Loucy (cell line): ENCODE results near the gene APOBEC3F.
"Not testable (repeated sequence)": the region's sequence is repeated elsewhere in the genome, so short reads cannot be mapped to it uniquely, and the experiment has no call there.

Source experiments
- H2AFZ ChIP-seq: fragments of 200-600 bp; sonication (generic); 2 replicates; pipeline ENCODE4 v1.6.0; 2016; ENCODE audit warnings: antibody characterized with exemption, mild to moderate bottlenecking, low read length, moderate library complexity
- H3F3A ChIP-seq: fragments of 200-600 bp; 2 replicates; pipeline ENCODE4 v1.6.0; 2016; ENCODE audit warnings: antibody characterized with exemption, low read depth, mild to moderate bottlenecking
- H3K27me3 ChIP-seq: fragments of 200-600 bp; sonication (generic); 2 replicates; pipeline ENCODE4 v1.6.1; 2014; ENCODE audit warnings: low read length, mild to moderate bottlenecking; ENCODE audit not compliant: insufficient read depth, poor library complexity, severe bottlenecking
- H3K36me3 ChIP-seq: fragments of 200-600 bp; sonication (generic); 2 replicates; pipeline ENCODE4 v1.6.1; 2016; ENCODE audit warnings: low read length; ENCODE audit not compliant: insufficient read depth
- H3K4me1 ChIP-seq: fragments of 200-600 bp; sonication (generic); 2 replicates; pipeline ENCODE4 v1.5.1; 2014; ENCODE audit warnings: low read length, mild to moderate bottlenecking; ENCODE audit not compliant: insufficient read depth, poor library complexity, severe bottlenecking
- H3K4me2 ChIP-seq: fragments of 200-600 bp; sonication (generic); 2 replicates; pipeline ENCODE4 v1.6.0; 2014; ENCODE audit warnings: antibody characterized with exemption, low read length, low read depth, mild to moderate bottlenecking; ENCODE audit not compliant: poor library complexity, severe bottlenecking
- H3K4me3 ChIP-seq: fragments of 200-600 bp; sonication (generic); 2 replicates; pipeline ENCODE4 v1.5.1; 2014; ENCODE audit warnings: low read length, mild to moderate bottlenecking, mixed read lengths; ENCODE audit not compliant: poor library complexity, severe bottlenecking
- H3K79me2 ChIP-seq: fragments of 200-600 bp; sonication (generic); 2 replicates; pipeline ENCODE4 v1.6.1; 2014; ENCODE audit warnings: low read length; ENCODE audit not compliant: insufficient read depth
- H3K9ac ChIP-seq: fragments of 200-600 bp; sonication (generic); 2 replicates; pipeline ENCODE4 v1.6.0; 2014; ENCODE audit warnings: mild to moderate bottlenecking, low read depth, low read length, moderate library complexity; ENCODE audit not compliant: poor library complexity, severe bottlenecking
- H3K9me2 ChIP-seq: fragments of 200-600 bp; sonication (generic); replicated peaks from 2 replicates; pipeline ENCODE4 v1.6.1; 2016; ENCODE audit warnings: low read depth, low read length, mixed read lengths
- H3K9me3 ChIP-seq: fragments of 200-600 bp; sonication (generic); 2 replicates; pipeline ENCODE4 v1.6.1; 2014; ENCODE audit warnings: mild to moderate bottlenecking, antibody characterized with exemption, low read length, low read depth; ENCODE audit not compliant: insufficient read depth
- H4K20me1 ChIP-seq: fragments of 200-600 bp; sonication (generic); 2 replicates; pipeline ENCODE4 v1.6.0; 2014; ENCODE audit warnings: antibody characterized with exemption, low read length, mild to moderate bottlenecking; ENCODE audit not compliant: insufficient read depth, poor library complexity, severe bottlenecking
- CTCF ChIP-seq: fragments of 200-600 bp; sonication (generic); conservative IDR thresholded peaks from 2 replicates; pipeline ENCODE4 v1.5.1; 2014; ENCODE audit warnings: mild to moderate bottlenecking, antibody characterized with exemption, low read length
- EZH2phosphoT487 ChIP-seq: fragments of 200-600 bp; IDR thresholded peaks from 2 replicates; pipeline ENCODE4 v1.6.1; 2018; ENCODE audit warnings: antibody characterized with exemption, mild to moderate bottlenecking, moderate library complexity, borderline replicate concordance

APOBEC3F gene

GRCh38 chr22:39012533-39013511, 27.8 kb upstream of the APOBEC3F start:
- H3K4me1 ChIP-seq: peaks cover 37% of the 10 kb centered on the region
- no peaks in the 10 kb centered on the region for H3K9me3 ChIP-seq
- peak overlapping the region; percentile 80 for H3K4me3 ChIP-seq
- H3K36me3 ChIP-seq: no peaks in the 10 kb centered on the region
- H3K9me2 ChIP-seq: no peaks in the 10 kb centered on the region
- peak overlapping the region; percentile 94 for H3K9ac ChIP-seq
- no peak overlapping the region for H2AFZ ChIP-seq
- no peak for TF ChIP-seq CTCF
- no peak for TF ChIP-seq EZH2phosphoT487
- no peaks in the 10 kb centered on the region for H3F3A ChIP-seq
- H3K27me3 ChIP-seq: no peaks in the 10 kb centered on the region
- H4K20me1 ChIP-seq: no peaks in the 10 kb centered on the region
- peaks cover 31% of the 10 kb centered on the region for H3K79me2 ChIP-seq
- peak overlapping the region; percentile 80 for H3K4me2 ChIP-seq

GRCh38 chr22:39013561-39013941, 27.1 kb upstream of the APOBEC3F start:
- not testable (repeated sequence) for H4K20me1 ChIP-seq, H3F3A ChIP-seq, H3K27me3 ChIP-seq, H3K9me2 ChIP-seq, H3K36me3 ChIP-seq, H3K9me3 ChIP-seq
- peak overlapping the region; percentile 94 for H3K9ac ChIP-seq
- peaks cover 44% of the 10 kb centered on the region for H3K4me1 ChIP-seq
- peak overlapping the region; percentile 80 for H3K4me2 ChIP-seq
- H3K79me2 ChIP-seq: peaks cover 39% of the 10 kb centered on the region
- H3K4me3 ChIP-seq: peak overlapping the region; percentile 80
- 0 out of 2 replicates have a peak overlapping the region, but pooled peaks have one; percentile 78 for H2AFZ ChIP-seq

- Histone ChIP-seq H4K20me1 (no peaks in the 10 kb centered on the region), H3F3A (0 out of 2 replicates have a peak, but pooled peaks cover 3% of the 10 kb centered on the region), H3K36me3 (no peaks in the 10 kb centered on the region), H3K9ac (peak within 1 kb of the TSS; percentile 94), H3K9me3 (no peaks in the 10 kb centered on the region), H3K4me3 (peak within 1 kb of the TSS; percentile 80), H3K79me2 (peaks cover 39% of the 10 kb centered on the region), H3K9me2 (no peaks in the 10 kb centered on the region), H3K27me3 (no peaks in the 10 kb centered on the region), H3K4me2 (peak within 1 kb of the TSS; percentile 80), H3K4me1 (peaks cover 45% of the 10 kb centered on the region), H2AFZ (peak within 1 kb of the TSS; percentile 78; the same call in 1 of the 2 replicates)
- no peak for TF ChIP-seq EZH2phosphoT487
- peak; percentile 34 for TF ChIP-seq CTCF
Measured at GRCh38 chr22:39013942-39014722, 26.5 kb upstream of the APOBEC3F start, which contains the start of gene APOBEC3C. TSS of gene APOBEC3C (plus strand) at chr22:39014257. CDS start at chr22:39014363, 106 bp downstream.

GRCh38 chr22:39014723-39015121, 25.9 kb upstream of the APOBEC3F start:
- not testable (repeated sequence) for H3K27me3 ChIP-seq, H3K9me2 ChIP-seq, H3F3A ChIP-seq, H4K20me1 ChIP-seq, H3K36me3 ChIP-seq, H3K9me3 ChIP-seq
- Histone ChIP-seq H3K79me2 (peaks cover 39% of the 10 kb centered on the region), H3K4me1 (peaks cover 50% of the 10 kb centered on the region), H3K4me2 (peak overlapping the region; percentile 80), H3K9ac (peak overlapping the region; percentile 94), H3K4me3 (peak overlapping the region; percentile 80), H2AFZ (peak overlapping the region; percentile 8; the same call in 1 of the 2 replicates)
